GM19324 (cell line): ENCODE measurements around the gene CAPG.
"Not testable (repeated sequence)": the region's sequence is repeated elsewhere in the genome, so short reads cannot be mapped to it uniquely, and the experiment has no call there.

Experiments used
- ATAC-seq: cut with Tn5 transposase; IDR thresholded peaks from one replicate; pipeline ENCODE4 v1.9.1; 2021; ENCODE audit warnings: mild to moderate bottlenecking, moderate library complexity; ENCODE audit not compliant: unreplicated experiment, low FRiP score

Gene CAPG

GRCh38 chr2:85398426-85399182 is 11.6 kb downstream of the CAPG start:
- ATAC-seq, result no peak

DNA sequence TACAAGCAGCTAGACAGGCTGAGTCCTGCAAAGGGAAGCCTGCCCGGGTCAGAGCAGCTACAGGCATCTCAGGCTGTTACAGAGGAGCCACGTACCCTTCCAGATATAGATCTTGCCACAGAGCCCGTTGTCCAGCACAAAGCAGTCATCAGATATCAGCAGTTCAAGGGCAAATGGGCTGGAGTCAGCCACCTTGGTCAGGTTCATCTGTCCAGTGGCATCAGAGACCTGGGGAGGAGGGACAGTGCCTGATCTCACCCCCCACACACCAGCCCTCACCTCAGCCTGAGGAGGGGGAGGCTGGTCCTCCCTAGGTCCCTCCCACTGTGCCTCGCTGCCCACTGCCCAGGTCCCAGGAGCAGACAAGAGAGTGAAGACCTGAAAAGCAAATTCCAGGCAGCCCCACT is 12.2 kb downstream of the CAPG start:
- ATAC-seq, result no peak

- no peak for ATAC-seq
Measured at GRCh38 chr2:85396531-85397470, 13.4 kb downstream of the CAPG start.

DNA sequence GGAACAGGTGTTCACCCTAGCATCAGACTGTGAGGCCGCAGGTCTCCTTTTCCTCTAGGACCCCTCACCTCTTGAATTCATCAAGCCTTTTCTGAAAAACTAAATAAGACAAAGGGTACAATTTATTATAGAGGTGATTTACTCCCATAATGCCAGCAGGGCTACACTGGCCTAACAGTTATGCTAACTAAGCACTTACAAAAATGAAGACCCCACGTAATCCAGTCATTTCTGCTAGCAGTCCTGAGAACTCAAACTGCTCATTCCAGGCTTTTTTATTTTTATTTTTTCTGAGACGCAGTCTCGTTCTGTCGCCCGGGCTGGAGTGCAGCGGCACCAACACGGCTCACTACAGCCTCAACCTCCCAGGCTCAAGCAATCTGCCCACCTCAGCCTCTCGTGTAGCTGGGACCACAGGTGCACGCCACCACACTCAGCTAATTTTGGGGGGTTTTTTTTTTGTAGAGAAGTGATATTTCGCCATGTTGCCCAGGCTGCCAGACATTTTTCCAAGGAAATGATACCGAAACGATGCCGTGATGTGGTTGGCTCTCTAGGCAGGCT is 14.2 kb downstream of the CAPG start:
- no peak for ATAC-seq

- no peak for ATAC-seq
Measured at GRCh38 chr2:85394976-85395375, 15.2 kb downstream of the CAPG start.

DNA sequence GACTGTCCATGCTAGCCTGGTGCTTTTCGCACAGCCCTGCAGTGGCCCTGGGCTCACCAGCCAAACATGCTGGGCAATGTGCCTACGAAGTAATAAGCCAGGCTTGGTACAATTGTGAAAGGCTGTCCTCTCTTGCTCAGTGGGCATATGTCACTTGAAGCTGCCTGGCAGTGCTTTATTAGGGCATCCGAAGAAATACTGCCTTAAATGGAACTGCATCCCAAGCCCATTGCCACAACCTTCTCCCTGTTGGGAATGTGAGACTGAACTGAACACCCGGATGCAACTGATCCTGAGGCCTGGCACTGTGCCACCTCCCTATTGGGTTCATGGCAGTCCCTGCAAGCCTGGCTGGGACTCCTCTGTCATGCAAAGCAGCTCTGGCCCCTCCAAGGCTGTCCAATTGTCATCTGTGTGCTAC is 15.9 kb downstream of the CAPG start:
- no peak for ATAC-seq

GRCh38 chr2:85393836-85394235 is 16.3 kb downstream of the CAPG start:
- no peak for ATAC-seq

- ATAC-seq, result no peak
Measured at GRCh38 chr2:85390941-85391669, 19.1 kb downstream of the CAPG start.

DNA sequence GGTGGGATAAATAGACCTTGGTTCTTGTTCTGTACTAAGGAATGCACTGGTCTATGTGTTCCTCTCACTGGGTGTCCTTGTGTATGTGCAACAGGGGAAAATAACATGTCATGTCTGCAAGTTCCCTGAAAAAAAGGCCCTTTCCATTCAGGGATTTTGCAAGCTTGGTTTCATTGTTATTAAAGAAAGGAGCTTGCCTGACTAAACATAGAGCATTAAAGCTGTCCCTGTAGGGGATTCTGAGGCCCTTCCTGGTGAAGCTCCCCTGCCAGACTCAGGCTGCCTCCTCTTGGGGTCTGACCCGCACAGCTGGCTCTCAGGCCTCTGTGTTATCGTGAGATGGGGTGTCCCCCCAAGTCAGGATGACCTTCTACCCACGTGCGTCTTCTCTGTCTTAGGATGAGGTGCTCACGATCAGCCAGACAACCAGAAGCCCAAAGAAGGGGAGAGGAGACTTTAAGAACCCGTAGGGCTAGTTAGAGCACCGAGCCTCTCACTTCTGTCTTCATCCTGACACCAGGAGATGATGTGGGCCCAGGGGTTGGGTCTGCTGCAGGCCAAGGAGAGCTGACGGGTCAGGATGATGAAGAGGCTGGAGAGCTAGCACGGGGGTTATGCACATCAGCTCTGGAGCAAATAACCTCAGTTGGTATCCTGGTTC is 21.2 kb downstream of the CAPG start:
- no peak for ATAC-seq

GRCh38 chr2:85387754-85388153 is 22.4 kb downstream of the CAPG start:
- ATAC-seq, result no peak

GRCh38 chr2:85385746-85386145 is 24.4 kb downstream of the CAPG start:
- ATAC-seq, result no peak

GRCh38 chr2:85383850-85384249 is 26.3 kb downstream of the CAPG start:
- ATAC-seq, result no peak

- ATAC-seq, result not testable (repeated sequence)
Measured at GRCh38 chr2:85383151-85383550, 27.0 kb downstream of the CAPG start.

DNA sequence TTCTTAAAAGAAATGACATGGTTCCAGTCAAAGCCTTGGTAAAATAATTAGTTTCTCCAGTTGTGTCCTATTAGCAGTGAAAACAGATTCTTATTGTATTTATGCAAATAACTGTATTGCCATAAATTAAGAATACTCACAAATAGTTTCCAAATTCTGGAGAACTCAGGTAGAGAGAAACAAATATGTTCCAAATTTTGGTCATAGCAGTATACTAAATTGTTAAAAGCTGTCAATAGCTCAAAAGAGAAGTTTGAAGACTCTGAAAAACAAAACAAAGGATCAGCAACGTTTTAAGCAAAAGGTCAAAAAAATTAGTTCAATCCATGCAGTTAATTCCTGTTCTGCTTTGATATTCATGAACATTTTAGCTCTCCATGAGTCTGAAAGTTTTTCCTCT is 30.1 kb downstream of the CAPG start:
- no peak for ATAC-seq

DNA sequence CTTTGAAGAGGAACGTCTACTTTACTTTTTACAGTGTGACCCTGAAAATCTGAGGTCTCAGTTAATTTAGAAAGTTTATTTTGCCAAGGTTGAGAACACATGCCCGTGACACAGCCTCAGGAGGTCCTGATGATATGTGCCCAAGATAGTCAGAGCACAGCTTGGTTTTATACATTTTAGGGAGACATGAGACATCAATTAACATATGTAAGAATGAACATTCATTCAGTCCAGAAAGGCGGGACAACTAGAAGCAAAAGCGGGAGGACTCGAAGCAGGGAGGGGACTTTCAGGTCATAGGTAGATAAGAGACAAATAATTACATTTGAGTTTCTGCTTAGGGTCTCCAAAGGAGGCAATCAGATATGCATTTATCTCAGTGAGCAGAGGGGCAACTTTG is 31.9 kb downstream of the CAPG start:
- no peak for ATAC-seq

DNA sequence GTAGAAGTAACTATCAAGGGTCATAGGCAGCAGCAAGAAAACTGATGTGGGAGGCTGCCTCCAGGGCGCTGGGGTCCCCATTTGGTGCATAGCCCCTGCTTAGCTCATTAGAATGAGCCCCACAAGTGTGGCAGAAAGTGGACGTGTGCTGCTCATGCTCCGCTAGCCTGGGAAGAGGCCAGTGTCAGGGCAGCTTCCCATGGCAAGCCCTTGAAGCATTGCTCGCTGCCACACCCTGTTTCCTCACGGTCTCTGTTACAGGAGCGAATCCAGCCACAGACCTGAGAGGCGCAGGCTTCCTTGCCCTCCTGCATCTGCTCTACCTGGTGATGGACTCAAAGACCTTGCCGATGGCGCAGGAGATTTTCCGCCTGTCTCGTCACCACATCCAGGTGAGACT is 33.1 kb downstream of the CAPG start:
- ATAC-seq, result no peak

- ATAC-seq, result no peak
Measured at GRCh38 chr2:85376291-85377065, 33.7 kb downstream of the CAPG start.

DNA sequence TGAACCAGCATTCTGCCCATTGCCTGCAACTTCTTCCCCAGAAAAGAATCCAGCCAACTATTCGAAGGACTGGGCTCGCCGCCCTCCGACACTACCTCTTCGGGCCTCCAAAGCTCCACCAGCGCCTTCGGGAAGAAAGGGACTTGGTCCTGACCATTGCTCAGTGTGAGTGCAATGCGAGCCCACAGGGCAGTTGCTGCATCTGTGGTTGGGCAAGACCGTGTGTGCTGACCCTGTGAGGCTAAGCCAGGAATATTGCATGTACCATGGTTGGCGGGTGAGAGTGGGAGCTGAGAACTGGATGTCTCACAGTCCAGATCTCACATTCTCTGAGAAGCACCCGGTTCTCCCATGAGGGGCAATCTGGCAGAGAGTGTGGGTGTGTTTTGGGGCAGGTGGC is 39.1 kb downstream of the CAPG start:
- no peak for ATAC-seq

GRCh38 chr2:85369500-85369899 is 40.7 kb downstream of the CAPG start:
- ATAC-seq, result no peak
